Measurements from ENCODE around the gene SLC4A5.

DNA sequence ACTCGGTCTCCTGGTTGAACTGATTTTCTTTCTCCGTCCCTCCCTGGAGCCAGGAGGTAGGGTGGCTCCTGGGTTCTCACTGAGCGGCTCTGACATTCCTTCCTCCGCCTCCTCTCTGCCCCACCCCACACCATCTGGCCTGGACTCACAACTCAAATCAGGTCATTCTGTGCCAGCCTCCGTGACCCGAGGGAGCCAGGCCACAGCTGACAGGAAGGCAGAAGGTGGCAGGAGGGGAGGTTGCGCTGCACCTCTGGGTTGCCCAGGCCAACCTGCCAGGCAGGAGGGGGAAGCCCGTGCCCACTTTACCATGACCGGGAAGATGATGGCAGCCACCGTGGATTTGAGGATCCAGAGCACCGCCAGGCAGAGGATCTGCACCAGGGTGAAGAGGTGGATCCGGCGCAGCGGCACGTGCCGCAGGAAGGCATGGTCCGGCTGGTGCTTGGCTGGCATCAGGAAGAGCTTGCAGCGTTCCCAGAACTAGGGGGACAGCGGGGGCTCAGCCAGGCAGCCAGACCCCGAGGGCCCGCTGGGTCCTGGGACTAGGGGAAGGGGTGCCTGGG lies 116.5 kb downstream of the SLC4A5 start:
- TF ChIP-seq CTCF (IDR thresholded peaks at IDR 0.05) (no peak), POLR2A (IDR thresholded peaks at IDR 0.05) (no peak)

Data from prostate gland (tissue), 2 donors.